ENCODE measurements around the gene EMC9. TPM values are rescaled to one million over a fixed set of nuclear protein-coding genes. Genes with fewer than 3 reads are reported as not detected.

EMC9 gene
- polyA plus RNA-seq, 1 of the 3 experiments (the other 2 are of a cell fraction), result 19.3 TPM

GRCh38 chr14:24123424-24124417 is 17.7 kb downstream of the EMC9 start:
- POLR2A ChIA-PET, result interaction anchor here (1.1 kb wide), 1 partner anchor 10 kb away, joined by 6 read pairs; no protein-coding TSS in a partner anchor
- no peaks in the 10 kb centered on the region for H3K9me2 ChIP-seq
- WGBS (ENCODE audit: low lambda C conversion rate), result 83% methylated on average over 4 of the region's 9 CpGs
- peaks cover 2% of the 10 kb centered on the region for H3F3A ChIP-seq (replicated peaks; ENCODE audit: insufficient read depth)
- H3K4me2 ChIP-seq, result no peak overlapping the region
- no peak overlapping the region for H3K27ac ChIP-seq (ENCODE audit: low read depth in 2 of 2, low read length in 1 of 2)
- H3K27me3 ChIP-seq (ENCODE audit: insufficient read depth), result no peaks in the 10 kb centered on the region
- no peak for DNase-seq
- H3K4me3 ChIP-seq (ENCODE audit: low read depth in 2 of 2, low read length in 1 of 2), result no peak overlapping the region
- CTCF ChIA-PET, result interaction anchor here (1.8 to 2.0 kb wide), 2 partner anchors 15 kb away, joined by 5 to 7 read pairs; no protein-coding TSS in a partner anchor
- H3K4me1 ChIP-seq (ENCODE audit: control insufficient read depth in 1 of 2, insufficient read depth in 2 of 2, low read depth in 1 of 2, low read length in 1 of 2), result no peaks in the 10 kb centered on the region
- no peak overlapping the region for H2AFZ ChIP-seq (ENCODE audit: low read depth)
- H3K36me3 ChIP-seq (replicated peaks in 1 of 2; ENCODE audit: control insufficient read depth in 1 of 2, insufficient read depth in 2 of 2, low read length in 1 of 2), result peaks cover 3 to 27% of the 10 kb centered on the region in 2 experiments
- H4K20me1 ChIP-seq (ENCODE audit: insufficient read depth), result no peaks in the 10 kb centered on the region
- TF ChIP-seq YY1 (IDR thresholded peaks at IDR 0.05; ENCODE audit: low read depth) (no peak), GATA2 (CRISPR knock-in tag; IDR thresholded peaks at IDR 0.05) (no peak), GABPA (IDR thresholded peaks at IDR 0.05; ENCODE audit: low read depth) (no peak), TAF1 (IDR thresholded peaks at IDR 0.05; ENCODE audit: borderline replicate concordance, low read depth, low read length) (no peak), FOSL2 (IDR thresholded peaks at IDR 0.05; ENCODE audit: borderline replicate concordance, low read depth) (no peak), TCF12 (IDR thresholded peaks at IDR 0.05) (no peak), CHD2 (IDR thresholded peaks at IDR 0.05; ENCODE audit: low read length, partially characterized antibody) (no peak), NFIC (IDR thresholded peaks at IDR 0.05; ENCODE audit: borderline replicate concordance) (no peak), MXI1 (IDR thresholded peaks at IDR 0.05; ENCODE audit: low read depth, low read length) (no peak), USF2 (IDR thresholded peaks at IDR 0.05; ENCODE audit: borderline replicate concordance, low read depth, low read length) (no peak), FOXM1 (IDR thresholded peaks at IDR 0.05; ENCODE audit: low read depth) (no peak), FOXJ3 (CRISPR knock-in tag; IDR thresholded peaks at IDR 0.05) (no peak), RXRA (IDR thresholded peaks at IDR 0.05; ENCODE audit: borderline replicate concordance, low read depth) (no peak), POLR2AphosphoS5 (IDR thresholded peaks at IDR 0.05; ENCODE audit: low read depth, low read length) (no peak), CTCF (IDR thresholded peaks at IDR 0.05) (no peak), ZBTB33 (IDR thresholded peaks at IDR 0.05; ENCODE audit: borderline replicate concordance, low read depth) (no peak), ELF1 (IDR thresholded peaks at IDR 0.05) (no peak), SIN3A (IDR thresholded peaks at IDR 0.05; ENCODE audit: borderline replicate concordance, low read depth, low read length) (no peak)
- TF ChIP-seq, protein P1, sequence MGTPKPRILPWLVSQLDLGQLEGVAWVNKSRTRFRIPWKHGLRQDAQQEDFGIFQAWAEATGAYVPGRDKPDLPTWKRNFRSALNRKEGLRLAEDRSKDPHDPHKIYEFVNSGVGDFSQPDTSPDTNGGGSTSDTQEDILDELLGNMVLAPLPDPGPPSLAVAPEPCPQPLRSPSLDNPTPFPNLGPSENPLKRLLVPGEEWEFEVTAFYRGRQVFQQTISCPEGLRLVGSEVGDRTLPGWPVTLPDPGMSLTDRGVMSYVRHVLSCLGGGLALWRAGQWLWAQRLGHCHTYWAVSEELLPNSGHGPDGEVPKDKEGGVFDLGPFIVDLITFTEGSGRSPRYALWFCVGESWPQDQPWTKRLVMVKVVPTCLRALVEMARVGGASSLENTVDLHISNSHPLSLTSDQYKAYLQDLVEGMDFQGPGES (IDR thresholded peaks at IDR 0.05; ENCODE audit: low read depth, low read length), result no peak
- H3K79me2 ChIP-seq (ENCODE audit: insufficient read depth), result no peaks in the 10 kb centered on the region
- no peak overlapping the region for H3K9ac ChIP-seq
- no peaks in the 10 kb centered on the region for H3K9me3 ChIP-seq
